Measurements from ENCODE around the gene PHF2.

Gene PHF2

DNA sequence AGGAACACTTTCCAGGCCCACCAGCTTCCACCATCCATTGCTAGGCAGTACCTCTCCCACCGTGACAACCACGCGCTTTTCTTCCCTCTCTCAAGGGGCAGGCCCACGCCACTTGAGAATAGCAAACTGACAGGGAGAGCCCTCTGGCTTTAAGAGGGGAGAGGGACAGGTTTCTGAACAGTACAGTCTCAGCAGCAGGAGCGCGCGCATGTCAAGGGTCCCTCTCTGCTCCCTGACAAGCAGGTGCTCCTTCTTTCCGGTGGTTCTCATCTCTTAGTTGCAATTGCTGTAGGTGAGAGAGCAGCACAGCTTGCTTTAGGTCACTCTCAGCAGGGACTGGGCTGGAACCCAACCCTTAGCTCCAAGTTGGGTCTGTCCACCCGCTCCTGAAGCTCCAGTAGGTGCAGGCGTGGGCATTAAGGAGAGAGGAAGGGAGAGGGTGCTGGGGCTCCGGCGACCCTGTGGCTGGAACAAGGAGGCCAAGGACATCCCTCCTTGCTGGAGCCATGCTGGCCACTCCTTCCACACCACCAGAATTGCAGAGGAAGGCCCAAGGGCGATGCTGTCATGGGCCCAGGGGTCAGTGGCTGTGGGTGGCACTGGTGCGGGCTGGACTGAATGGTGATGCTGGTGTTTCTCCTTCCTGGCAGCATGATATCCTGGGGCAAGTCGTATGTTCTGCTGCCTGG is 9.0 kb upstream of the PHF2 start:
- DNase-seq (ENCODE audit: low read depth in 2 of 2, low spot score in 1 of 2), result no peak

GRCh38 chr9:93568169-93568568 is 8.2 kb upstream of the PHF2 start:
- DNase-seq (ENCODE audit: low read depth in 2 of 2, low spot score in 1 of 2), result no peak

GRCh38 chr9:93569621-93570174 is 6.7 kb upstream of the PHF2 start:
- DNase-seq (ENCODE audit: low read depth in 2 of 2, low spot score in 1 of 2), result no peak

- DNase-seq (ENCODE audit: low read depth in 2 of 2, low spot score in 1 of 2), result no peak
Observed at GRCh38 chr9:93572221-93572620, 4.2 kb upstream of the PHF2 start.

- no peak for DNase-seq (ENCODE audit: low read depth in 2 of 2, low spot score in 1 of 2)
Observed at GRCh38 chr9:93572636-93573515, 3.5 kb upstream of the PHF2 start.

- DNase-seq (ENCODE audit: low read depth in 2 of 2, low spot score in 1 of 2), result no peak
Observed at GRCh38 chr9:93573516-93573828, 2.9 kb upstream of the PHF2 start.

DNA sequence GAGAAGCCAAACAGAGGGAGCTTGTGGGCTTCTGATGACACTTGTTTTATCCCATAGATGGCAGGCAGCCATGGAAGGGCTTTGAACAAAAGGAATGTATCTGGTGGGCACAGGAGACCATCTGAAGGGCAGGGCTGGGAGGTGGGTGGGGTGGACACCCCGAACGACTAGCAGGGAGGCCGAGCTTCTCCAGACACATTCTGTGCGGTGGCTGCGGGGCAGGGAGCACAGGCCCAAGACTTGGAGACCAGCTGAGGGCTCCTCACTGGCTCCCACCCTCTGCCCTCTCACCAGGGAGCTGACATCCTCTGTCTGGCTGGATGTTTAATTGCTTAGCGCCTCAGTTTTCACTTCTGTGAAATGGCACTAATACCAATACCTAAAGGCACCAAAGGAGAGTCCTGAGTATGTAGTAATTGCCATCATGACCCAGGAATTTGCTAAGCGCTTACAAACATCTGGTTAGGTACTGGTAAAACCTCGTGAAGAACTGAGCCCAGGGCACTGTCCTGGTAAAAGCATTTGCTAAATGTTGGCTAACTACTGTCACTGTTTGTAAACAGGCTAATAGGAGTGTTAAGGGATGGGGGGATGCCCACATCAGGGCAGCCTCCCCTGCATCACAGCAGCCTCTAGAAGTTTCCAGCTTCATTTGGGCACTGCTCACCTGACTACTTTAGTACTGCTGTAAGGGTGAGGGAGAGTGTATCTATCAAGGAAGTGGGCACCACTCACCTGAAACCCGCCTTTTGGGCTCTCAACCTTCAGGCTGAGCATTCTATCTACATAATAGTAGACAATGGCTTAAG is 2.1 kb upstream of the PHF2 start:
- DNase-seq (ENCODE audit: low read depth in 2 of 2, low spot score in 1 of 2), result no peak

GRCh38 chr9:93574900-93575795 is 1.2 kb upstream of the PHF2 start:
- no peak for DNase-seq (ENCODE audit: low read depth in 2 of 2, low spot score in 1 of 2)

DNA sequence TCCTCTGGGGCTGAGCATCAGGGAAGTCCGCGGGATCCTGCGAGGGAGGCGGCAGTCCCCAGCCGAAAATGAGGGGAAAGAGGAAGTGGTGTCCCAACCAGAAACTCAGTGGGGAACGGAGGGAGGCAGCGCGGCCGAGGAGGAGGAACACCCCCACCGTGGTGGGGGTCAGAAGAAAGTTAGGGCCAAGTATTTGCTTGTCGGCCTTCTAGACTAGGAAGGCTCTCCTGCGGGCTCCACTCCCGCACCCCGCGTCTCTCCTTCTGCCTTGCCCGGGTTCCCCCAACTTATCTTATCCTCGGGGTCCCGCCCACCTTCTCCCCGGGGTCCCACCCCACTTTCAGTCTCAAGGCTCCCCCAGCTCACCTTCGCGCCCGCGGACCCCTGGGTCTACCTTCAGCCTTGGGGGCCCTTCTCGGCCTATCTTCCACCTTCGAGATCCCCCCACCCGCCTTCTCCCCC is 557 bp upstream of the PHF2 start:
- DNase-seq (ENCODE audit: low read depth in 2 of 2, low spot score in 1 of 2), result peak in 1 of 2 donors; percentile 38

GRCh38 chr9:93577078-93577974 is 942 bp downstream of the PHF2 start:
- DNase-seq (ENCODE audit: low read depth in 2 of 2, low spot score in 1 of 2), result no peak

DNA sequence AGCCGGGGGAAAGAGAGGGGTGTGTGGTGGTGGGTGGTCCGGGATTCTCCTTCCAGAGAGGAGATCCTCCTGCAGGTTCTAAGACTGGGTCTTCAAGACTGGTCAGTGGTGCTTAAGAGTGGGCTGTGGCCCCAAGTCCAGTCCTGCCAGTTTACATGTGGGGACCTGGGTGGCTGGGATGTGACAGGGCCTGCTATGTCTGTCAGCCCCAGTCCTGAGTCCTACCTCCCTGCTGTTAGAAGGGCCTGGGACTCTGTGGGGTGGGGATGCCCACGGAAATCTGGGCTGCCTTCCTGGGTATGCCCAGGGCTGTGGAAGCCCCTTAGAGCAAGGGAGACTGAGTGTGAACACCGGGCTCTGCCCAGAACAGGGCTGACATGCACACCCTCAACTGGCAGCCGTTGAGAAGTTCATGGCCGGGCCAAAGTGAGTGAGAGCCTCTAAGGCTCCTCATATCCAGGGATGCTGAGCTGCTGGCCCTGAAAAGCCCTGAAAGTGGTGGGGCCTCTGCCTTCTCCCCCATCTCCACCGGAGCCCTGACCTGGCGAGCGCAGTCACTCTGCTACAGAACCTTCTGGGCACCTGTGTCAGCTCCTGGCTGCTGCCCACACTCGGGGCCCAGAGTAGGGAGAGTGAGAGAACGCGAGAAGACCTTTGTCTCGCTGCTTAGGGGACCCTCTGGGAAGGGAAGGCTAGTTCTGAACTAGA is 1.7 kb downstream of the PHF2 start:
- DNase-seq (ENCODE audit: low read depth in 2 of 2, low spot score in 1 of 2), result no peak

- DNase-seq (ENCODE audit: low read depth in 2 of 2, low spot score in 1 of 2), result no peak
Observed at GRCh38 chr9:93578844-93579243, 2.5 kb downstream of the PHF2 start.

DNA sequence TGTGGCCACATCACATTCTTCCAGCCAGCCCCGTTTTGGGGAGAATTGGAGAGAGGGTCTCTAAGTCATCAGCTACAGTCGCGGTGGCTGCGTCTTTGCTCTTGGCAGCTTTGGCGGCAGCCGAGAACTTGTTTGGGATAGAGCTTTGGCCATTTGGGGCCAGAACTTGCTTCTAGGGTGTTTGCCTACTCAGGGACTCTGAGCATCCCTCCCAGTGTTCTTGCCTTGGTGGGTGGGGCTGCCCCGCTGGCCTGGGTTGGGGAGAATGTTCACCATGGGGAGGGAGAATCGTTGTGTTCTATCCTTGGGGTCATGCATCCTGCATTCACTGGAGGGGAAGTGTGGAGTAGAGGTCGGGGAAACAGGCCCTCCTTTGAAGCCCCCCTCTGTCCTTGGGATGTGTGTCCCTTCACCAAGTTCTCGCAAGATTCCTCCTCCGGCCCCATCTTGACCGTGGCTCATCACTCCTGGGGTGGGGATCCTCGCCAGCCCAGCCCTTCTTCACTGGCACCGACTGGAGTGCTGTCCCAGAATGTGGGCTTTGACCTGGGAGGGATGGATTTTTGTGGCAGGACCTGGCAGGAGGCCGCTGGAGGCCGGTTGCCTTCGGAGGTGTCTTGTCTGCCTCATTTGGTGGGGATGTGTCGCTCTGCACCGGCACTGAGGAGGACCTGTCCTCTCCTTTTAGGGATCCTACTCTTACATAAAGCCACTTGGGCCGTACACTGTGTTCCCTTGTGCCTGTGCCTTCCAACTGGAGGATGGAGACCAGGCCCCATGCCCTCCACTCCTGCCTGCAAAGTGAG is 3.5 kb downstream of the PHF2 start:
- DNase-seq (ENCODE audit: low read depth in 2 of 2, low spot score in 1 of 2), result no peak

DNA sequence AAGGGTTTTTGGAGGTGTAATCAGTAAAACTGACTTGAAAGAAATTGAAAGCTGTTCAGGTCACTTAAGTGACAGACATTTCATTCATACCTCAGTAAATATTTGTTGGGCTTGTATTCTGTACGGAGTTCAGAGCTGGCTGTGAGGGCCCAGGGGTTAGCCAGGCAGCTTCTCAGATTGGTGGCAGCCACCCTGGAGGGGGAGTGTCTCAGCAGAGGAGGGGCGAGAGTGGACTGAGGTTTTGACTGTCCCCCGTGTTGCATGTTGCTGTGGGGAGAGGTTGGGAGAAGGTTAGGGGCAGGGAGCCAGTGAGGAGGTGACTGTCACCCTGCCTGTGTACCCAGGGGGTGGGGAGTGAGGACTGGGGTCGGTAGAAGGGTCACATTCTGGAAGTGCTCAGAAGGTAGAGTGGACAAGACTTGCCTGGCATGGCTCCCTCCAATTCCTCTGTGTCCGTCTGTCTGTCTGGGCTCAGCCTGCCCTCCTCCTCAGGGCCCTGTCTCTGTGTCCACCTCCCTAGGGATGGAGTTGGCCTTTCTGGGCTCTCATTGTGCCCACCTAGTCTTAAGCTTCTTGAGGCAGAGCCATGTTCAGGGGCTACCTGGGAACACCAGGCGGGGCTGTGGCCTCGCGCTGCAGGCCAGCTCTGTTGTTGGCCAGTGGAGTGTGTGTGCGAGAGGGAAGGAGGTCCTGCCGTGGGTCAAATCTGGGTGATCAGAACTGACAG is 4.4 kb downstream of the PHF2 start:
- DNase-seq (ENCODE audit: low read depth in 2 of 2, low spot score in 1 of 2), result no peak

- no peak for DNase-seq (ENCODE audit: low read depth in 2 of 2, low spot score in 1 of 2)
Observed at GRCh38 chr9:93582115-93582514, 5.7 kb downstream of the PHF2 start.

DNA sequence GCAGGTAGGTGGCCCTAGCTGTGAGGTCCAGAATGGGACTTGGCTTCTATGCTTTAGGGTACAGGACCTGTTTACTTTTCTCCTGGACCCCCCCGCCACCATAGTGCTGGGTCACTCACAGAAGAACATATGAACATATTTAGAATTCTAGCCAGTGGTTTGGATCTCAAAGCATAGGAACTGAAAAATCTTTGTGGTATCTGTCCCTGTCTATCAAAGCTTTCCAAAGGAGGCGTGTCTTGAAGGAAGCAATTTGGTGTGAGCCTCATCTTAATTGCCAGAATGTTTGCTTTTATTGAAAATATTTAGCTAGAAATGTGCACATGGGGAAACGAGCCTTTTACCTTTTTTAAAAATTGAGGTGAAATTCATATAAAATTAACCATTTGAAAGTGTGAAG is 6.2 kb downstream of the PHF2 start:
- DNase-seq (ENCODE audit: low read depth in 2 of 2, low spot score in 1 of 2), result no peak

DNA sequence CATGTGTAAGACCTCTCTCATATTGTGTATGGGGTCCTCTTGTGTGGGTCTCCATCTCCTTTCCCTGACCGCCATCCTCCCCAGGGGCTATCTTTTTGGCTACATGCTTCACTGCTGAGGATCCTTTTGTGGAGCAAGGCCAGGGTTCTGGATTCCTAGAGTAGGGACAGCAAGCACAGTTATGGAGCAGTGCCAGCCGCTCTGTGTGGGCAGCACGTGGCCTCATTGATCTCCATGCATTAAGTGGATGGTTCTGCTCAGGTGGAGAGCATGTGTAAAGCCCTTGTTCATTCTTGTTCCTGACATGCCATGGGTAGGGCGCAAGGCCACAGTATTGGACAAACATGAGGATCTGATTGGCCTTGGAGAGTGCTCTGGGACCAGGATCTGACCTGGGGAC is 8.9 kb downstream of the PHF2 start:
- DNase-seq (ENCODE audit: low read depth in 2 of 2, low spot score in 1 of 2), result no peak
